ENCODE data around the gene PCDHA7.
A peak's percentile ranks its signal among the peaks of the same experiment; 100 is the strongest.

DNA sequence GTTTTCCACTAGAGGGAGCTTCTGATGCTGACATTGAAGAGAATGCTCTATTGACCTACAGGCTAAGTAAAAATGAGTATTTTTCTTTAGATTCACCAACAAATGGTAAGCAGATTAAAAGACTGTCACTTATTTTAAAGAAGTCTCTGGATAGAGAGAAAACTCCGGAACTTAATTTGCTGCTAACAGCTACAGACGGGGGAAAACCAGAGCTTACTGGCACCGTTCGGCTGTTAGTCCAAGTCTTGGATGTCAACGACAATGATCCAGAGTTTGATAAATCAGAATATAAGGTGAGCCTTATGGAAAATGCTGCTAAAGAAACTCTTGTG, 35.5 kb downstream of the PCDHA7 start:
- TF ChIP-seq, protein P1, sequence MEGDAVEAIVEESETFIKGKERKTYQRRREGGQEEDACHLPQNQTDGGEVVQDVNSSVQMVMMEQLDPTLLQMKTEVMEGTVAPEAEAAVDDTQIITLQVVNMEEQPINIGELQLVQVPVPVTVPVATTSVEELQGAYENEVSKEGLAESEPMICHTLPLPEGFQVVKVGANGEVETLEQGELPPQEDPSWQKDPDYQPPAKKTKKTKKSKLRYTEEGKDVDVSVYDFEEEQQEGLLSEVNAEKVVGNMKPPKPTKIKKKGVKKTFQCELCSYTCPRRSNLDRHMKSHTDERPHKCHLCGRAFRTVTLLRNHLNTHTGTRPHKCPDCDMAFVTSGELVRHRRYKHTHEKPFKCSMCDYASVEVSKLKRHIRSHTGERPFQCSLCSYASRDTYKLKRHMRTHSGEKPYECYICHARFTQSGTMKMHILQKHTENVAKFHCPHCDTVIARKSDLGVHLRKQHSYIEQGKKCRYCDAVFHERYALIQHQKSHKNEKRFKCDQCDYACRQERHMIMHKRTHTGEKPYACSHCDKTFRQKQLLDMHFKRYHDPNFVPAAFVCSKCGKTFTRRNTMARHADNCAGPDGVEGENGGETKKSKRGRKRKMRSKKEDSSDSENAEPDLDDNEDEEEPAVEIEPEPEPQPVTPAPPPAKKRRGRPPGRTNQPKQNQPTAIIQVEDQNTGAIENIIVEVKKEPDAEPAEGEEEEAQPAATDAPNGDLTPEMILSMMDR (conservative IDR thresholded peaks at IDR 0.05): peak; percentile 33
- TF ChIP-seq ZFX (IDR thresholded peaks at IDR 0.05): no peak
